Measurements from ENCODE around the gene EIF6.

Gene EIF6

DNA sequence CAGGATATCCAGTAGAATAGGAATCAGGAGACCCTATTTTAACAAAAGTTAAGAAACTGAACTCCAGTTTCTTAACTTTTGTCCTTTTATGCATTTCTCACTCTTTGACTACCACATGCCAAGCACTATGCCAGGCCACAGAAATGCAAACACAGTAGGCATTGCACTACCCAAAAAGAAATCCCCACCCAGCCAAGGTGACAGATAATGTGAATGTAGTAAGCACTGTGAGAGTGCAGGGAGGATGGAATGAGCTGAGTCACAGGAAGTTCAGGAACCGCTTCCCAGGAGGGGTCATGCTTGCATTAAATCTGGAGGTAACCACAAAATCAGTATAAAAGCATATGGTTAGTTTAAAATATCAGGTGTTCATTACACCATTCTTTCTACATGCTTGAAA lies 27.7 kb upstream of the EIF6 start:
- DNase-seq (ENCODE audit: low read depth) = peak; percentile 98

DNA sequence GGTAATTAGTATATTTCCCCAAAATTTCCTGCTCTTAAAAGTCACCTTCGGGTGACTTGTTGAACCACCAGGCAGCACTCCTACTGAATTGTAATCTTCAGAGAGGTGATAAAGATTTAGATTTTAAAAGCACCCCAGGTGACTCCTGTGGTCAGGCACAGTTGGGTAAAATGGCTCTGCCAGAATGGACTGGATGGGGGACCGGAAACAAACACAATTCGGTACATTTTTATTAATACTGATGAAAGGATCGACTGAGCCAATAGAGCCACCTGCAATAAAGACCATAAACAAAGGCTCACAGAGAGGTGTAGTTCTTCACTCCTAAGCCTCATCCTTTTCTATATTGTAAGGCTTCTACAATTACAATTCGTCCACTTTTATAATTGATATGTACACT lies 27.2 kb upstream of the EIF6 start:
- no peak for DNase-seq (ENCODE audit: low read depth)

DNA sequence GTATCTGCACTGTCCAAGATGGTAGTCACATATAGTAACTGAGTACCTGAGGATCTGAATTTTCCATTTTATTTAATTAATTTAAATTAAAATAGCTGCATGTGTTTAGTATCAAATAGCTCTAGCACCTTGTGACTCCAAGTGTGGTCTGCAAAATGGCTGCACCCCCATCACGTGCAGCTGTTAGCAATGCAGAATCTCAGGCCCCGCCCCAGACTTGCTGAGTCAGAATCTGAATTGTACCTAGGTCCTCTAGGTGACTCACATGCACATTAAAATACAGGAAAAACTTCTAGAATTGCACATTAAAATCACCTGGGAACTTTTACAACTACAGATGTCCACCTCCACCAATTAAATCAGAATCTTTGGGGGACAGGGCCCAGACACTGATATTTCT lies 26.8 kb upstream of the EIF6 start:
- no peak for DNase-seq (ENCODE audit: low read depth)

DNA sequence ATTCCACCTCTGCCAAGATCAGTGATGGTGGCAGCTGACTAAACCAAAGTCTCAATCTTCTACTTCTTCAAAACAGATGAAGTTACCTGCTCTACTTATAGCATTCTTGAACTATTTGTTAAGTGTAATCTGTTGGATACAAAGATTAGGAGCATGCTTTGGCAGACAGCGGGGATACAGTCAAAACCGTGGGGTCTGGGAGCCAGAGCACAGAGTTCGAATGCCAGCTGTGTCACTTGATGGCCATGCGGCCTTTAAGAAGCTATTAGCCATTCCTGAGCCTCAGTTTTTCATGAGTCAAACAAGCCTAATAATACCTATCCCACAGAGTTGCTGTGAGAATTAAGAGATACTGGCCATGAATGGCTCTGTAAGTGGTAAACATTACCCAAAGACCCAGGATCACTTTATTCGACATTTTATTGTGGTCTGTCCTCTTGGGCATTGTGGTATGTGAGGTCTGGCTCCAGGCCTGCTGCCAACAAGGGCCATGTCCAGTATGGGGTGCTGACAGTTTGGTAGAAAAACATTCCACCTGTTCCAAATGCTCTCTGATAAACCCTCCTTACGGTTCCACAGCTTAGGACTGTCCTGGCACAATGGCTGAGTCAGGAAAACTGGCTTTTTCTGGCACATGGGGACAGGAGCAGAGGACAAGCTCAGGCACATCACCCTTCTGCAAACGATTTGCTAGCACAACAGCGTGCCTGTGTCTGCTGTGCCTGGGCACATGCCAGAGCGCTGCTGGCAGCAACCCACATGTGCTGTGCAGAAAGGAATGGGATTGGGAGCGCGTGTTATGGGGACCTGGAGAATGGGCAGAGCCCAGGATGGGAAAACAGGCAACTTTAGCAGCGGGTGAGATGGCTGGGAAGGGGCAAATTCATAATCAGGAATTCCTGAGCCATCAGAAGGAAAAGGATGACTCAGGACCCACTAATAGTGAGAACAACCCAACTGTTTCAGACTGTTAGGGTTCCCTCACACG lies 23.4 kb upstream of the EIF6 start:
- DNase-seq (ENCODE audit: low read depth) = peak; percentile 95

DNA sequence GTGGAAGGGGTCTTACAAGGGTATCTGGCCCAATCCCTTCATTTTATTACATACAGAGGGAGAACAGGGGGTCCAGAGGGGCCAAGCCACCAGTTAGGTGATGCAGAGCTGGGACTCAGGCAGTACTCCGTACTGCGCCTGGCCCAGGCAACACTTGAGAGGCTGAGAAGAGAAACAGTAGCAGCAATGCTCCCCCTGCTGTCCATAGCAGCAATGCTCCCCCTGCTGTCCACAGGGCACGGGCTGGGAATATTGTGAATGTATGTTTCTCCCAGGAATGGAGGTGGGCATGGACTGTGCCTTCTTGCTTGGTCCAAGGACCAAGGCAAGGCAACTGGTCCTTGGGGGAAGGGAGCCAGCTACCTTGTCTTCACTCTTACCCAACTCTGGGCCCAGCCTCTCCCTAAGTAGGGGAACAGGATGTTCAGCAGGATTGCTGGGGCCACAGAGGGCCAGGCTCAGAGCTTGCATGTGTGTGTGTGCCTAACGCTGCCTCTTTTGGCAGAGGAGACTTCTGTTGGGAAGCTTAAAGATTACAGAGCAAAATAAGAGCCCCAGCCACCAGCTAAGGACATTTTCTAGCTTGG lies 22.5 kb upstream of the EIF6 start:
- no peak for DNase-seq (ENCODE audit: low read depth)

DNA sequence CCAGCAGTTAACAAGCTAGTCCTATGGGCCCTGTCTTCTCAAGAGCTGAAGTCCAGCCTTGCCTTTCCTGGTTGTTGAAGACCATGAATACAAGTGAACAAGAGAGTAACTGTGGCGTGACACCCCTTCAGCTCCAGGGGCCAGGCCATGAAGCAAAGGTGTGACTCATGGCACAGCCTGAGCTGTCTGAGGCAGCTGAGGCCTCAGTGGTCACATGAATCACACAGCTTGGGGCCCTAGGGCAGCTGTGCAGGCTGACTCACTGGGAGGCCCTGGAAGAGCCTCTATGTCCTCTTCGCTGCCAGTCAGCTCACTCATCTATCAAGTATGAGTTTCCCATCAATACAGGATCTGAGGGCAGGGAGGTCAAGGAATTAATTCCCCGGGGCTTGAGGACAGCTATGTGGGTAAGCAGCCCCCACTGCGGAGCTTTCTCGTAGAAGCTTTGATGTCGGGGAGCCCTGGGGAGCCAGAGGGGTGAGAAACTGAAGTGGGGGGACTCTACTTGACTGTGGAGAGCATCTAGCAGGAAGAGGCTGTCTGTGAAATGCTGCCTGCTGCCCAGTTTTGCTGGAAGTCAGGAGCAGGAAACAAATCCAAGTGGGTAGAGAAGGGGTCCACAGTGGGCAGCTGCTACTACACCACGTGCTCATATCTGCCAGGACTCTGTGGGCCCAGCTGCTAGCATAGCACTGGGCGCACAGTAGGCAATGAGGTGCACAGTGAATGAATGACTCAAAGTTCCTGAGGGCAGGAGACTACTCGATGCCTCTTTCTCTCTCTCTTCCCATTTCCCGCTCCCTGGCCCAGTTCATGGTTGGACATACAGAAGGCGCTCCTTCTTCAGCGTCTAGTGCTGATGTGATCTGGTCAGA lies 21.3 kb upstream of the EIF6 start:
- DNase-seq (ENCODE audit: low read depth) = peak; percentile 99

DNA sequence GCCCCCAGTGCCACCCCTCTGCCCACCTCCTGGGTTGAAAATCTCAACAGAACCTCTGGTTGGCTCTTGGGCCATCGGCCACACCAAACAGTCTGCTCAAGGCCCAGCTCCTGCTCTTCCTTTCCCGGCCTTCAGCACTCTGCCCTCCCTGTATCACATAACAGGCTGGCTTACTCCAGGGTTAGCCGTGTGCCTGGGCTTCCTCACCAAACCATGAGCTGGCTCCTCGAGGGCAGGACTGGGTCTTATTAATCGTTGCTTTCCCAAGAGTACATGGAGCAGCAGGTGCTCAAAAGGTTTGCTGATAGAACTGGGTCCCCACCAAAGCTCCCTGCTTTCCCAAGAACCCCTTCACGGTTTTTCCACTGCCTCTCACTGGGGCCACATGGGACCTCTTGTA lies 20.4 kb upstream of the EIF6 start:
- DNase-seq (ENCODE audit: low read depth) = no peak

DNA sequence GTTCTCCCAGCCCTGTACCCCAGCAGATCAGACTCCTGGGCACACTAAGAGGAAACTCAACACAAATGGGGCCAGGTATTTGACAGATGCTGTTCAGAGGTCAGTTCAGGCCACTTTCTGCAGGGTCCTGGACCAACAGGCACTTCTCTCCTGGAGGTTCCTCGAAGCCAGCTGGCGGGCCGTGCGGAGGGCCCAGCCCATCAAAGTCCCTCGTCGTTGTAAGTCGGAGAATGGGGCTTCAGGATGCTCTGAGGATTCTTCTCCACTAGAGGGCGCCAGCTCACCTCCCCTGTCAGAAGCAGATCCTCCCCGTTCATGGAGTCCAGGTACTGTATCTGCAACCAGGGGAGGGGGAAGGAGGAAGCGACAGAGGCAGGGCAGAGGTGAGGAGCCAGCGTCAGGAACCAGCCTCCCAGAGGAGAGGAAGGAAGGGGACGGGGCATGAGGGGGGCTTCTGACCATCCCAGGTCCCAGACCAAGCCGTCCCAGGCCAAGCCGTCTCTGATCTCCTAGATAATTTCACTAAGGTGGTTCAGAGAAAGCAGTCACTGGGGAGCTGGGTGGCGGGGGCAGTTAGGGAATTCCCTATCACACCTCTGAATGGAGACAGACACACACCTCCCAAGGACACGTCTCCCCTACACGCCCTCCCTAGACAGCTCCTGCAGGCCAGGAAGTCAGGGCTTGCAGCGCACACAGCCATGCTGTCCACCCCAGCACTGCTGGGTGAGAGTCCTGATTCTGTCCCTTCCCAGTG lies 19.3 kb upstream of the EIF6 start:
- DNase-seq (ENCODE audit: low read depth) = no peak

DNA sequence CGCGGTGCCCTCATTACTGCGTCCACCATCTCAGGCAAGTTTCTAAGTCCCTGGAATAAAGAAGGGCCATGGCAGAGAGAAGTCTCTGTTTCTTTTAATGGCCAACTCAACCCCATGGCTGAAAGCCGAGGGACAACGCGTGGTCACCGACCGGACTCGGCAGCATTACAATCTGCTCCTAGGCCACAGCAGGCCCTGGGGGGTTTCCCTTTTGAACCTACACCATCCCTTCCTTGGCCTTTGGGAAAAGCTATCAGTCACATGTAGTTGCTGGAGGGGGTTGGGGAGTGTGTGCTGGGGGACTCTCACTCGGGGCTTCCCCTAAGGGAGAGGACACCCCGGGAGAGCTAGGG lies 18.8 kb upstream of the EIF6 start:
- DNase-seq (ENCODE audit: low read depth) = no peak

DNA sequence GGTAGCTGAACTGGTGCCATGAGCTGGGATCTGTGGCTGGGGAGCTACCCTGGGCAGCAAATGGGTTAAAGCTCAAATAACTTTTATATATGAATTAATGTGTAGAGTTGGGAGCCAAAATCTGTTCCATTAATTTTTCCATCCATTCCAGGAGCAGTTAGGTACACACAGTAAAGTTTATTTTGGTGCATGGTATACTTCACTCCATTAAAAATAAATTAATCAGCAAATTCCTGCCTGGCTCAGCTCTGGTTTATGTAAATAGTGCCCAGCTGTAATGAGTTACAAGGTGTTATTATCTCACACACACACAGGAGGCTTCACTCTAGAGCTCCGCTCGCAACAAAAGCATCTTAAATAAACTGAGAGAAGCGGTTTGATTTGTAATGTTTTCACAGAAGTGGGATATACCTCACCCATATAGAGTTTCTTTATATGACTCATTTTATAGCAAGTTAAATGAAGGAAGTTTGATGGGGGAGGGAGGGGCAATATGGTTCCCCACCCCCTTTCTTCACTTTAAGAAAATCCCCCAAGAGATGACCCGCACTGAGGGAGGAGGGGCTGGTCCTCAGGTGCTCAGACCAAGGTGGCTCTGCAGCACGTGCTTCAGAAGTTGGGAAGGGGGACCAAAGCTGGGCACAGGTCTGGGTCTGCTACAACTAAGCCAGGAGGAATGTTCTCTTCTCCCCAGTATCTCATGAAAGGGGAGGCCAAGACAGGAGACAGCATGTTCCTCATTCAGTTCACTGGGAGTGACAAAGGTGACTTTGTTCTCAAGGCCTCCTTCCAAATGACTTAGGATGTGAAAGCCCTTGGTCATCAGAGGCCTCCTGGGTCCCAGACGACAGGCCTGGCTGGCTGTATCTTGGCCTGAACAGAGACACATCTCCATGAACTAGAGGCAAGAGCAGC lies 18.1 kb upstream of the EIF6 start:
- DNase-seq (ENCODE audit: low read depth) = no peak

DNA sequence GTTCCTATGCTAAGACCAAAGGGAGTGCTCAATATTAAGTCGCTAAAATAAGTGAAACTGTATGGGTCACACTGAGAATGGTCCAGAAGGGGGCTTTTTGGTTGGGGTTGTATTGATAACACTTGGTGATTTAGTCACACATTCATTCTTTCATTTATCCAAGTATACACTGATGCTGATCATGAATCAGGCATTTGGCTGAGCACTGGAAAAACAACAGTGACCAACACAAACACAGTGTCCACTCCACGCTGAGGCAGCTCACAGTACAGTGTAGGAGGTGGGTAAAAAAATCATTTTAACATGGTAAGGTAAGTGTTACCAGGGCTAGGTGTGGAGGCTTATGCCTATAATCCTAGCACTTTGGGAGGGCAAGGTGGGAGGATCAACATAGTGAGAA lies 16.9 kb upstream of the EIF6 start:
- no peak for DNase-seq (ENCODE audit: low read depth)

DNA sequence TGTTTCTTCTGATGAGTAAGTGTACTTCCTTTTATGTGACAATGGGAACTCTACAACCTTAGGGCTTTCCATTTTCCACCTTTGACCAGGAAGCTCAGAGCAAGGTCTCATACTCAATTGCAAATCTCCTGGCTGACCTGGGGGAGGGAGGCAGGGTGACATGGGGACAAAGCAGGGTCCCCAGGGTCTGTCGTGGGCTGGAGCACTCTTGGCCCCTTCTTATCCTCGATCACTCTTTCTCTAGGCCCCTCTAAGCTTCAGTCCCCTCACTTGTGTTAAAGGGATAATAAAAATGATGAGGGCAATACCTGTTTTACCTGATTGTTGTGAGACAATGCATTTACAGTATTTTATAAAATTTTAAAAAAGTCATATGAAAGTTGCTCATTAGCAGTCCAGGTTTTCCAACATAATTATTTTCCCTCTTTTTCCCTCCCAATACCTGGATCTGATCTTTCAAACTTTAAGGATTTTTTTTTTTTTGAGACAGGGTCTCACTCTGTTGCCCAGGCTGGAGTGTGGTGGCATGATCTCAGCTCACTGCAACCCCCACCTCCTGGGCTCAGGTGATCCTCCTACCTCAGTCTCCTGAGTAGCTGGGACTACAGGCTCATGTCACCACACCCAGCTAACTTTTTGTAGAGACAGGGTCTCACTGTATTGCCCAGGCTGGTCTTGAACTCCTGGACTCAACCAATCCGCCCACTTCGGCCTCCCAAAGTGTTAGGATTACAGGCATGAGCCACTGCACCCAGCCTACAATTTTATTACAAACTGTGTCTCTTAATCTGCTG lies 16.1 kb upstream of the EIF6 start:
- DNase-seq (ENCODE audit: low read depth) = no peak

DNA sequence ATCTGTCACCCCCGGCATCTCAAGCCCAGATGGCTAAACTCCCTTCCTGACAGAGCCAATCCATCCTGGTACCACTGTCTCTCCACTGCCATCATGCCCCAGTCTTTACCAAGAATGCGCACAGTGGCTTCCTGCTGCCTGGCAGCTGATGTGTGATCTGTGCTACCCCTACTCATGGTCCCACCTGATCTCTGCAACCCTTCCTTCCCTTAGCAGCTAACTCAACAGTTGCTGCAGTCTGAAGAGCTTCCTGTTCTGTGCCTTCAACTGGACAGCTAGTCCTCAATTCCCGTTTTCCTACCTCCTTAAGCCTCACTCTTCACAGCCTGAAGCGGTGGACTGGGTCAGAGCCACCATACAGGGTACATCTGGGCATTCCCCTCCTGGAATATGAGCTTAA lies 15.2 kb upstream of the EIF6 start:
- DNase-seq (ENCODE audit: low read depth) = no peak

DNA sequence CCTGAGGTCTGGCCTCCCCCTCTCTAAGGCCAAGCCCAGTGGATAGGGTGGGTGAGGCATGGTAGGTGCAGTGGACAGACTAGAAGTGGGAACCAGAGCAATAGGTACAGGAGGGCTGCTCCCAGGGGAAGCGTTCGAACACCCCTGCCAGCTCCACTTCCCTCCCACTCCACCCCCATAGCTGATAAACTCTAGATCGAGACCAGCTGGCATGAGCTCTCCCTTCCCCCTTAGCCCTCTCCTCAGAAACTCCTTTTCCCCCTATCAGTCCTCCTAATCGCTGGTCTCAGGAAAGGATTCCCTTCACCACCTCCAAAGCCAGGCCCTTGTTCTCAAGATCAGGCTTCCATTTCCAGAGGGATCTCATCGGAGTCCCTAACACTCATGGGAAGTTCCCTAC lies 13.7 kb upstream of the EIF6 start:
- no peak for DNase-seq (ENCODE audit: low read depth)

DNA sequence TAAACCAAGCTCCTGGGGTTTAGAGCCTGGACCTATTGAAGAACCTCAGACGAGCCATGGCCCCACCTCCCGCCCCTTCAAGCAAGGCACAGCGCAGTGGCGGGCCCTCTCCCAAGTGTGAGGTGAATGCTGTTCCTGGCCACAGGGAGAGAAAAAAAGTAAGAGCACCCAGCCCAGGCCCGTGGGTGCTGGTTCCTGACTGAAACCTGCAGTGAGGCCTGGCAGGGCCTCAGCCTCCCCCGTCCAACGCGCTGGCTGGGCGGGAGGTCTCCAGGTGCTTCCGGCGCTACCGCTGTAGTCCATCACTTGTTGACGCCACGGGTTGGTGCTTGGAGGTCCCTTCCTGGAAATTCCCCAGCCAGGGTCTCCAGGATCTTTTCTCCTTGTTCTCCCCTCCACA lies 13.2 kb upstream of the EIF6 start:
- DNase-seq (ENCODE audit: low read depth) = no peak

DNA sequence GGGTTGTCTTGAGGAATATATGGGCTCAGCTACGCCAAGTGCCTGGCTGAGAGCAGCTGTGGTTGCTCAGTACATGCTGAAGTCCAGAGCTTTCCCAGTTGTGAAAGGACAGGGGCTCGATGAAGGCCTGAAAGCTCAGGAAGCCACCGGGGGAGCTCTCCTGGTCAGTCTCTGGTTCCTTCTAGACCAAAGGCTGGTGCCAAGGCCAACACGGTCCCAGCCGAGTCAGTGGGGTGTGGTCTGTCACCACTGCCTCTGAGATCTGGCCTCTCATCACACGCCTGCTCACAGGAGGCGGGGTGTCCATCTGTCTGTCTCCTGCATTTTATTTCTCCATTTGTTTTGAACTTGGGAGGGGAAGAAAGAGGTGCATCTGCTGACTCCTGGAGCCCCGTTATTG lies 12.6 kb upstream of the EIF6 start:
- DNase-seq (ENCODE audit: low read depth) = no peak

DNA sequence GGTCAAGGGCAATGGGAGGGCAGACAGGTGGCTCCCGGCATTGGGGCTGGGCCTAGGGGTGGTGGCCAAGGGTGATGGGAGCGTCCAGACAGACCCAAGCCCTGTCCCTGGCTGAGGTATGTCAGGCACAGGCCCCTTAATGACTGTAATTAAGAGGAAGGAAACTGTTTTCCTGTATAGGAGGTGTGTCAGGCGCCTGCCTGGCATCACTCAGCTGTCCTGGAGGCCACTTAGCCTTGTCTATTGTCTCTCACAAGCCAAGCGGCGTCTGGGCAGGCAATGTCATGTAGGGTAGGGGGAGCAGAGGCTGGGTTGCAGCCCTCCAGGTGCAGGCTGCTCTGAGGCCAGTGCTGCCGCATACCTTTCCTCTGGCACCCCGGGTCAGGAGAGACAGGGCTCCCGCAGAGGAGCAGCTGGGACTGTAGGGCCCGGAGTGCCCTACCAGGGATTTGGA lies 11.6 kb upstream of the EIF6 start:
- DNase-seq (ENCODE audit: low read depth) = no peak

DNA sequence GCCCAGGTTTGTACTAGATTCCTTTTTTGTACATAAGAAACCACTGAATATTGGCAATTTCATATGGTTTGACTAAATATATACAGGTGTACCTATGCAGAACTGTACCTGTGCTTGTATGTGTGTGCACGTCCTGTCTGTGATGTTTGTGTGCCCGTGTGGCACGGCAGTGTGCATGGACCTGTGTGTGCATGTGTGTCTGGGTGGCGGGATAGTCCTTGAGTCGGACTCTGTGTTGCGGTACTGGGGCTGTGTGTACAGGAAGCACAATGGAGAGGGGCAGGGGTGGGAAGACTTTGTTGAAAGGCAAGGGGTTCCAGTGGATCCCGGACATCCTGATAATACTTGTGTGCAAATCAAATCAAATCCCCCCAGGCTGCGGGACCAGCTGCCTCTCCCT lies 11.1 kb upstream of the EIF6 start:
- no peak for DNase-seq (ENCODE audit: low read depth)

DNA sequence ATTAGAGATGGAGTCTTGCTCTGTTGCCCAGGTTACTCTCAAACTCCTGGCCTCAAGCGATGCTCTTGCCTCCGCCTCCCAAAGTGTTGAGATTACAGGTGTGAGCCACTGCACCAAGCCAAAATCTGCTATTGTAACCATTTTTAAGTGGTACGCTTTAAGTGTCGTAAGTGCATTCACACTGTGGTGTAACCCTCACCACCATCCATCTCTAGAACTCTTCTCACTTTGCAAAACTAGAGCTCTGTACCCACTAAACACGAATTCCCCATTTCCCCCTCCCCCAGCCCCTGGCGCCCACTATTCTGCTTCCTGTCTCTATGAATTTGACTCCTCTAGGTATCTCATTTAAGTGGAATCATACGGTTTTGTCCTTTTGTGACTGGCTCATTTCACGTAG lies 10.5 kb upstream of the EIF6 start:
- DNase-seq (ENCODE audit: low read depth) = no peak

DNA sequence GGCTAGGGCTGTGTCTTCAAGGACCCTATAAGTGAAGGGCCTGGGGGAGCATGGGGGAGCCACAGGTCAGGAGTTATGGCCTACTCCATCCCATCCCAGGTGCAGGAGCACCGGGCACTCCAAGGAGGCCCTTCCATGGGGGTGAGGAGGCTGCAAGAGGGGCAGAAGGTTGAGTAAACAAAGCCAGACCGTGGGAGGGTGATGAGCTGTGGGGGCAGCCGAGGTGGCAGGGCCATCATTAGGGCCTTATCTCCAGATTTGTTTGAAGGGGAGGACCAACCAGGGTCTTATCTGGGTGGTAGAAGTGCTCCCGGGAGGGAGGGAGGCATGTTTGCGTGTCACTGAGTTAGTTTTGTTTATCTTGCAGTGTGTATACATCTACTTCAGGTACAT lies 9.7 kb upstream of the EIF6 start:
- no peak for DNase-seq (ENCODE audit: low read depth)
